ENCODE results near the gene NODAL. TPM values are rescaled to one million over a fixed set of nuclear protein-coding genes. Genes with fewer than 3 reads are reported as not detected.
A peak's percentile ranks its signal among the peaks of the same experiment; 100 is the strongest.

The NODAL gene
- total RNA-seq, 1 experiment from 2014 or later, result not detected

GRCh38 chr10:70445718-70446657 is 4.5 kb upstream of the NODAL start:
- no peaks in the 10 kb centered on the region for H3K36me3 ChIP-seq
- DNase-seq, result peak; percentile 18
- H3K4me3 ChIP-seq, result no peak overlapping the region
- peaks cover 3% of the 10 kb centered on the region; the same call in 1 of the 2 replicates for H3K27me3 ChIP-seq
- no peaks in the 10 kb centered on the region for H3K9me3 ChIP-seq

GRCh38 chr10:70444744-70445143 is 3.3 kb upstream of the NODAL start:
- no peaks in the 10 kb centered on the region for H3K9me3 ChIP-seq
- DNase-seq, result no peak
- H3K4me3 ChIP-seq, result no peak overlapping the region
- peaks cover 10% of the 10 kb centered on the region for H3K27me3 ChIP-seq
- no peaks in the 10 kb centered on the region for H3K36me3 ChIP-seq

GRCh38 chr10:70442332-70442988 is 979 bp upstream of the NODAL start:
- no peak overlapping the region for H3K4me3 ChIP-seq
- no peaks in the 10 kb centered on the region for H3K36me3 ChIP-seq
- DNase-seq, result no peak
- no peaks in the 10 kb centered on the region for H3K9me3 ChIP-seq
- H3K27me3 ChIP-seq, result peaks cover 10% of the 10 kb centered on the region

- Histone ChIP-seq H3K36me3 (no peaks in the 10 kb centered on the region), H3K9me3 (no peaks in the 10 kb centered on the region), H3K27me3 (peaks cover 10% of the 10 kb centered on the region), H3K4me3 (no peak overlapping the region)
- DNase-seq, result no peak
Measured at GRCh38 chr10:70441895-70442309, 421 bp upstream of the NODAL start.

GRCh38 chr10:70440296-70441160 is 953 bp downstream of the NODAL start:
- H3K4me3 ChIP-seq, result no peak overlapping the region
- no peaks in the 10 kb centered on the region for H3K9me3 ChIP-seq
- no peaks in the 10 kb centered on the region for H3K36me3 ChIP-seq
- DNase-seq, result no peak
- peaks cover 10% of the 10 kb centered on the region for H3K27me3 ChIP-seq

GRCh38 chr10:70437721-70438120 is 3.8 kb downstream of the NODAL start:
- H3K4me3 ChIP-seq, result no peak overlapping the region

GRCh38 chr10:70435241-70436085 is 6.0 kb downstream of the NODAL start:
- peaks cover 1% of the 10 kb centered on the region for H3K27me3 ChIP-seq
- H3K9me3 ChIP-seq, result no peaks in the 10 kb centered on the region
- H3K4me3 ChIP-seq, result no peak overlapping the region
- DNase-seq, result no peak
- no peaks in the 10 kb centered on the region; the same call in 1 of the 2 replicates for H3K36me3 ChIP-seq

More at GRCh38 chr10:70437721-70438120, 3.8 kb downstream of the NODAL start:
- DNase-seq, result no peak
- Histone ChIP-seq H3K27me3 (peaks cover 10% of the 10 kb centered on the region), H3K9me3 (no peaks in the 10 kb centered on the region), H3K36me3 (no peaks in the 10 kb centered on the region)

- no peak for DNase-seq
- Histone ChIP-seq H3K36me3 (peaks cover 5% of the 10 kb centered on the region), H3K27me3 (no peaks in the 10 kb centered on the region), H3K4me3 (no peak overlapping the region), H3K9me3 (no peaks in the 10 kb centered on the region)
Measured at GRCh38 chr10:70433581-70434280, 7.8 kb downstream of the NODAL start.

- no peaks in the 10 kb centered on the region for H3K27me3 ChIP-seq
- no peaks in the 10 kb centered on the region for H3K9me3 ChIP-seq
- no peak for DNase-seq
- H3K4me3 ChIP-seq, result no peak overlapping the region
- H3K36me3 ChIP-seq, result peaks cover 5% of the 10 kb centered on the region
Measured at GRCh38 chr10:70432561-70433263, 8.8 kb downstream of the NODAL start.

GRCh38 chr10:70432101-70432500 is 9.4 kb downstream of the NODAL start:
- DNase-seq, result no peak
- H3K9me3 ChIP-seq, result no peaks in the 10 kb centered on the region
- H3K27me3 ChIP-seq, result no peaks in the 10 kb centered on the region
- no peak overlapping the region for H3K4me3 ChIP-seq
- H3K36me3 ChIP-seq, result peaks cover 5% of the 10 kb centered on the region

- Histone ChIP-seq H3K9me3 (no peaks in the 10 kb centered on the region), H3K36me3 (peaks cover 7% of the 10 kb centered on the region), H3K27me3 (no peaks in the 10 kb centered on the region), H3K4me3 (no peak overlapping the region)
- DNase-seq, result peak; percentile 20
Measured at GRCh38 chr10:70430493-70431445, 10.7 kb downstream of the NODAL start.

GRCh38 chr10:70426823-70427222 is 14.7 kb downstream of the NODAL start:
- DNase-seq, result no peak
- Histone ChIP-seq H3K4me3 (no peak overlapping the region), H3K36me3 (peaks cover 37% of the 10 kb centered on the region), H3K27me3 (no peaks in the 10 kb centered on the region), H3K9me3 (no peaks in the 10 kb centered on the region)

- Histone ChIP-seq H3K36me3 (peaks cover 49% of the 10 kb centered on the region), H3K9me3 (no peaks in the 10 kb centered on the region), H3K4me3 (no peak overlapping the region), H3K27me3 (no peaks in the 10 kb centered on the region)
- no peak for DNase-seq
Measured at GRCh38 chr10:70425096-70425495, 16.4 kb downstream of the NODAL start.

GRCh38 chr10:70424320-70424719 is 17.2 kb downstream of the NODAL start:
- no peak for DNase-seq
- Histone ChIP-seq H3K27me3 (no peaks in the 10 kb centered on the region), H3K36me3 (peaks cover 50% of the 10 kb centered on the region), H3K4me3 (no peak overlapping the region), H3K9me3 (no peaks in the 10 kb centered on the region)
